Astrocyte of the cerebellum (primary cell): ENCODE results near the gene ADPRM.

Experiments
- DNase-seq: peaks from one replicate; pipeline ENCODE4 v3.0.0-alpha.2; 2011; ENCODE audit warnings: low read depth
- H3K4me3 ChIP-seq: 2 replicates; pipeline ENCODE4 v1.5.1; 2011; ENCODE audit warnings: mild to moderate bottlenecking, low read depth, low read length, moderate library complexity
- in situ Hi-C: cut with HindIII; loops from 2 replicates; pipeline ENCODE4 v1.10.0; 2017; ENCODE audit warnings: low sequenced_read_pairs
- TF ChIP-seq, protein P1 (sequence below): IDR thresholded peaks from 2 replicates; pipeline ENCODE4 v1.5.1; 2012; ENCODE audit warnings: low read length, low read depth, moderate library complexity, mild to moderate bottlenecking; ENCODE audit errors: missing control alignments

Gene ADPRM, protein sequence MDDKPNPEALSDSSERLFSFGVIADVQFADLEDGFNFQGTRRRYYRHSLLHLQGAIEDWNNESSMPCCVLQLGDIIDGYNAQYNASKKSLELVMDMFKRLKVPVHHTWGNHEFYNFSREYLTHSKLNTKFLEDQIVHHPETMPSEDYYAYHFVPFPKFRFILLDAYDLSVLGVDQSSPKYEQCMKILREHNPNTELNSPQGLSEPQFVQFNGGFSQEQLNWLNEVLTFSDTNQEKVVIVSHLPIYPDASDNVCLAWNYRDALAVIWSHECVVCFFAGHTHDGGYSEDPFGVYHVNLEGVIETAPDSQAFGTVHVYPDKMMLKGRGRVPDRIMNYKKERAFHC

GRCh38 chr17:10697092-10698081 is at the start of gene ADPRM, which contains the start of gene SCO1:
Gene ADPRM (plus strand): TSS chr17:10697594. CDS start chr17:10704927, 7,333 bp downstream.
Gene SCO1 (minus strand): TSS chr17:10697533. CDS start chr17:10697507, 26 bp downstream.
- DNase-seq, result peak; percentile 84
- H3K4me3 ChIP-seq, result peak within 1 kb of the TSS; percentile 79
- TF ChIP-seq, protein P1, sequence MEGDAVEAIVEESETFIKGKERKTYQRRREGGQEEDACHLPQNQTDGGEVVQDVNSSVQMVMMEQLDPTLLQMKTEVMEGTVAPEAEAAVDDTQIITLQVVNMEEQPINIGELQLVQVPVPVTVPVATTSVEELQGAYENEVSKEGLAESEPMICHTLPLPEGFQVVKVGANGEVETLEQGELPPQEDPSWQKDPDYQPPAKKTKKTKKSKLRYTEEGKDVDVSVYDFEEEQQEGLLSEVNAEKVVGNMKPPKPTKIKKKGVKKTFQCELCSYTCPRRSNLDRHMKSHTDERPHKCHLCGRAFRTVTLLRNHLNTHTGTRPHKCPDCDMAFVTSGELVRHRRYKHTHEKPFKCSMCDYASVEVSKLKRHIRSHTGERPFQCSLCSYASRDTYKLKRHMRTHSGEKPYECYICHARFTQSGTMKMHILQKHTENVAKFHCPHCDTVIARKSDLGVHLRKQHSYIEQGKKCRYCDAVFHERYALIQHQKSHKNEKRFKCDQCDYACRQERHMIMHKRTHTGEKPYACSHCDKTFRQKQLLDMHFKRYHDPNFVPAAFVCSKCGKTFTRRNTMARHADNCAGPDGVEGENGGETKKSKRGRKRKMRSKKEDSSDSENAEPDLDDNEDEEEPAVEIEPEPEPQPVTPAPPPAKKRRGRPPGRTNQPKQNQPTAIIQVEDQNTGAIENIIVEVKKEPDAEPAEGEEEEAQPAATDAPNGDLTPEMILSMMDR, result peak; percentile 60
- in situ Hi-C loops, result no loop called here

DNA sequence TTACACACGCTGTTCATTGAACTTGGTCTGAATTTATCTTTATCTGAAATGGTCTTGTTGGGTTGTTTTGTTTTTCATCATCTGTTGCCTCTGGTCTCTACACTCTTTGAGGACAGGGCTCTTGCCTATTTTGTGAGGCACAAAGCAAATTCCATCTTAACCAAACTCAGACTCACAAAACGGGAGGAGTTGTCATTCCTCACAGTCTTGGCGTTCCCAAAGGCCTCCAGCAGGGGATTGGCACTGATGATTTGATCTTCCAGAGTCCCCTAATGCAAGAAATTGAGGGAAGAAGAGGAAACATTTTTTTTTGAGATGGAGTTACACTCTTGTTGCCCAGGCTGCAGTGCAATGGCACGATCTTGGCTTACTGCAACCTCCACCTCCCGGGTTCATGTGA is 49.0 kb upstream of the ADPRM start:
- H3K4me3 ChIP-seq, result no peak overlapping the region
- DNase-seq, result no peak
- TF ChIP-seq, protein P1, result no peak
- in situ Hi-C loops, result no loop called here

GRCh38 chr17:10648956-10649355 is 48.4 kb upstream of the ADPRM start:
- in situ Hi-C loops, result no loop called here
- TF ChIP-seq, protein P1, result no peak
- DNase-seq, result no peak
- no peak overlapping the region for H3K4me3 ChIP-seq

- TF ChIP-seq, protein P1, result no peak
- no peak overlapping the region for H3K4me3 ChIP-seq
- no peak for DNase-seq
- in situ Hi-C loops, result no loop called here
Measured at GRCh38 chr17:10649602-10650001, 47.8 kb upstream of the ADPRM start.

GRCh38 chr17:10651927-10652326 is 45.5 kb upstream of the ADPRM start:
- in situ Hi-C loops, result no loop called here
- no peak for DNase-seq

More at GRCh38 chr17:10651927-10652326, 45.5 kb upstream of the ADPRM start:
- TF ChIP-seq, protein P1, result no peak
- no peak overlapping the region for H3K4me3 ChIP-seq
